ENCODE data around the gene FNDC7. TPM values are rescaled to one million over a fixed set of nuclear protein-coding genes. Genes with fewer than 3 reads are reported as not detected.
"Not testable (repeated sequence)": the region's sequence is repeated elsewhere in the genome, so short reads cannot be mapped to it uniquely, and the experiment has no call there.

The FNDC7 gene
- total and polyA plus RNA-seq, 5 donors from 2014 or later, result 0.20 TPM; not detected in 4

- peaks cover 9 to 14% of the 10 kb centered on the region in 2 experiments for H3K9me3 ChIP-seq (ENCODE audit: control insufficient read depth in 2 of 2, low read length in 2 of 2)
- no peak for ATAC-seq (ENCODE audit: low read depth in 2 of 2)
- DNase-seq, result no peak
- H3K4me1 Mint-ChIP-seq, result peaks cover 0 to 10% (median 5%) of the 10 kb centered on the region in 4 donors
- peaks cover 0 to 30% (median 5%) of the 10 kb centered on the region in 7 donors for H3K9me3 Mint-ChIP-seq
- H3K4me3 ChIP-seq (ENCODE audit: low read depth, low read length), result no peak overlapping the region
- H3K27me3 Mint-ChIP-seq, result no peaks in the 10 kb centered on the region
- H3K36me3 ChIP-seq (ENCODE audit: control insufficient read depth, insufficient read depth, low read length), result peaks cover 83% of the 10 kb centered on the region
- H3K4me1 ChIP-seq (ENCODE audit: control insufficient read depth, insufficient read depth, low read length, poor library complexity, severe bottlenecking), result no peaks in the 10 kb centered on the region
- no peaks in the 10 kb centered on the region for H3K27me3 ChIP-seq (ENCODE audit: control insufficient read depth, insufficient read depth, low read length)
- H3K27ac ChIP-seq (ENCODE audit: insufficient read depth, low read length, poor library complexity, severe bottlenecking), result no peak overlapping the region
- H3K4me3 Mint-ChIP-seq, result no peak overlapping the region
- no peak overlapping the region for H3K27ac Mint-ChIP-seq
- H3K36me3 Mint-ChIP-seq, result peaks cover 66% of the 10 kb centered on the region
These were observed 68.3 kb downstream of the FNDC7 start for GRCh38 chr1:108780937-108781574.

GRCh38 chr1:108781575-108781944 is 68.9 kb downstream of the FNDC7 start:
- peaks cover 83% of the 10 kb centered on the region for H3K36me3 ChIP-seq (ENCODE audit: control insufficient read depth, insufficient read depth, low read length)
- H3K27ac Mint-ChIP-seq; H3K27ac ChIP-seq (ENCODE audit: insufficient read depth, low read length, poor library complexity, severe bottlenecking); H3K27me3 ChIP-seq (ENCODE audit: control insufficient read depth, insufficient read depth, low read length); DNase-seq; H3K4me3 Mint-ChIP-seq; H3K4me1 ChIP-seq (ENCODE audit: control insufficient read depth, insufficient read depth, low read length, poor library complexity, severe bottlenecking); ATAC-seq (ENCODE audit: low read depth in 2 of 2); H3K27me3 Mint-ChIP-seq; H3K4me3 ChIP-seq (ENCODE audit: low read depth, low read length): not testable (repeated sequence)
- Mint-ChIP-seq H3K9me3 (peaks cover 0 to 31% (median 5%) of the 10 kb centered on the region in 7 donors), H3K4me1 (peaks cover 0 to 10% (median 4%) of the 10 kb centered on the region in 4 donors), H3K36me3 (peaks cover 70% of the 10 kb centered on the region)
- H3K9me3 ChIP-seq (ENCODE audit: control insufficient read depth in 2 of 2, low read length in 2 of 2), result peaks cover 9 to 18% of the 10 kb centered on the region in 2 experiments

GRCh38 chr1:108785264-108785663 is 72.6 kb downstream of the FNDC7 start:
- H3K27me3 ChIP-seq (ENCODE audit: control insufficient read depth, insufficient read depth, low read length), result no peaks in the 10 kb centered on the region
- peaks cover 70% of the 10 kb centered on the region for H3K36me3 Mint-ChIP-seq
- H3K9me3 ChIP-seq (ENCODE audit: control insufficient read depth in 2 of 2, low read length in 2 of 2), result peaks cover 9 to 18% of the 10 kb centered on the region in 2 experiments
- H3K4me3 ChIP-seq (ENCODE audit: low read depth, low read length), result no peak overlapping the region
- peak overlapping the region in 1 of 3 donors; percentile 8 for H3K27ac Mint-ChIP-seq
- H3K9me3 Mint-ChIP-seq, result peaks cover 0 to 31% (median 5%) of the 10 kb centered on the region in 7 donors
- H3K4me3 Mint-ChIP-seq, result no peak overlapping the region
- no peaks in the 10 kb centered on the region for H3K27me3 Mint-ChIP-seq
- H3K4me1 Mint-ChIP-seq, result peaks cover 0 to 4% (median 3%) of the 10 kb centered on the region in 4 donors
- H3K36me3 ChIP-seq (ENCODE audit: control insufficient read depth, insufficient read depth, low read length), result peaks cover 68% of the 10 kb centered on the region
- H3K27ac ChIP-seq (ENCODE audit: insufficient read depth, low read length, poor library complexity, severe bottlenecking), result no peak overlapping the region
- DNase-seq, result no peak
- no peak for ATAC-seq (ENCODE audit: low read depth in 2 of 2)
- H3K4me1 ChIP-seq (ENCODE audit: control insufficient read depth, insufficient read depth, low read length, poor library complexity, severe bottlenecking), result no peaks in the 10 kb centered on the region

GRCh38 chr1:108785880-108786279 is 73.2 kb downstream of the FNDC7 start:
- H3K4me1 ChIP-seq (ENCODE audit: control insufficient read depth, insufficient read depth, low read length, poor library complexity, severe bottlenecking), result no peaks in the 10 kb centered on the region
- Mint-ChIP-seq H3K4me1 (peaks cover 0 to 6% (median 4%) of the 10 kb centered on the region in 4 donors), H3K27me3 (no peaks in the 10 kb centered on the region), H3K36me3 (peaks cover 74% of the 10 kb centered on the region), H3K4me3 (no peak overlapping the region), H3K27ac (no peak overlapping the region), H3K9me3 (peaks cover 0 to 31% (median 5%) of the 10 kb centered on the region in 7 donors)
- no peak overlapping the region for H3K27ac ChIP-seq (ENCODE audit: insufficient read depth, low read length, poor library complexity, severe bottlenecking)
- H3K4me3 ChIP-seq (ENCODE audit: low read depth, low read length), result no peak overlapping the region
- no peaks in the 10 kb centered on the region for H3K27me3 ChIP-seq (ENCODE audit: control insufficient read depth, insufficient read depth, low read length)
- H3K9me3 ChIP-seq (ENCODE audit: control insufficient read depth in 2 of 2, low read length in 2 of 2), result peaks cover 9 to 18% of the 10 kb centered on the region in 2 experiments
- peaks cover 69% of the 10 kb centered on the region for H3K36me3 ChIP-seq (ENCODE audit: control insufficient read depth, insufficient read depth, low read length)
- no peak for ATAC-seq (ENCODE audit: low read depth in 2 of 2)
- DNase-seq, result no peak

GRCh38 chr1:108791790-108792189 is 79.1 kb downstream of the FNDC7 start:
- no peak for ATAC-seq (ENCODE audit: low read depth in 2 of 2)
- H3K36me3 ChIP-seq (ENCODE audit: control insufficient read depth, insufficient read depth, low read length), result peaks cover 64% of the 10 kb centered on the region
- DNase-seq, result no peak
- H3K4me3 Mint-ChIP-seq, result no peak overlapping the region
- H3K9me3 Mint-ChIP-seq, result peaks cover 3 to 14% (median 6%) of the 10 kb centered on the region in 7 donors
- no peak overlapping the region for H3K4me3 ChIP-seq (ENCODE audit: low read depth, low read length)
- H3K9me3 ChIP-seq (ENCODE audit: control insufficient read depth in 2 of 2, low read length in 2 of 2), result peaks cover 12 to 17% of the 10 kb centered on the region in 2 experiments
- H3K4me1 Mint-ChIP-seq, result peaks cover 0 to 6% (median 4%) of the 10 kb centered on the region in 4 donors
- H3K4me1 ChIP-seq (ENCODE audit: control insufficient read depth, insufficient read depth, low read length, poor library complexity, severe bottlenecking), result no peaks in the 10 kb centered on the region
- H3K27me3 Mint-ChIP-seq, result no peaks in the 10 kb centered on the region
- no peaks in the 10 kb centered on the region for H3K27me3 ChIP-seq (ENCODE audit: control insufficient read depth, insufficient read depth, low read length)
- H3K27ac Mint-ChIP-seq, result no peak overlapping the region
- H3K27ac ChIP-seq (ENCODE audit: insufficient read depth, low read length, poor library complexity, severe bottlenecking), result no peak overlapping the region
- peaks cover 66% of the 10 kb centered on the region for H3K36me3 Mint-ChIP-seq

Other genes starting within 250 kb of the FNDC7 start
- gene EEIG2, start 152.8 kb upstream of the FNDC7 start, total RNA-seq, result 14.3 TPM
- gene EEIG2, start 152.8 kb upstream of the FNDC7 start, polyA plus RNA-seq, result 1 to 10 TPM in 2 of 4 donors, under 1 TPM in 2; 0.43 to 2.0 (median 1.3) TPM
- gene HENMT1, start 51.8 kb upstream of the FNDC7 start, total RNA-seq, result 7.8 TPM
- 10 to 100 TPM; 23.6 to 36.1 (median 29.8) TPM for gene HENMT1, start 51.8 kb upstream of the FNDC7 start, polyA plus RNA-seq
- gene PRPF38B, start 20.6 kb upstream of the FNDC7 start, total RNA-seq, result 132 TPM
- 10 to 100 TPM; 18.9 to 31.4 (median 20.2) TPM for gene PRPF38B, start 20.6 kb upstream of the FNDC7 start, polyA plus RNA-seq
- 71.8 TPM for gene STXBP3, start 33.8 kb downstream of the FNDC7 start, total RNA-seq
- 10 to 100 TPM; 43.5 to 56.3 (median 53.2) TPM for gene STXBP3, start 33.8 kb downstream of the FNDC7 start, polyA plus RNA-seq
- gene AKNAD1, start 144.2 kb downstream of the FNDC7 start, total RNA-seq, result not detected
- not detected for gene AKNAD1, start 144.2 kb downstream of the FNDC7 start, polyA plus RNA-seq
- gene GPSM2, start 164.1 kb downstream of the FNDC7 start, total RNA-seq, result 4.7 TPM
- gene GPSM2, start 164.1 kb downstream of the FNDC7 start, polyA plus RNA-seq, result 1 to 10 TPM; 2.2 to 5.4 (median 2.7) TPM